NK-92 treated with Interleukin-12 subunit alpha and Interleukin-12 subunit beta, amount 100 ng/mL, for 24 hours (cell line): Measurements from ENCODE around the gene RBPMS2.

Source experiments
- DNase-seq: peaks from one replicate; lab custom pipeline; 2025; lab: John Stamatoyannopoulos, UW

Gene RBPMS2

DNA sequence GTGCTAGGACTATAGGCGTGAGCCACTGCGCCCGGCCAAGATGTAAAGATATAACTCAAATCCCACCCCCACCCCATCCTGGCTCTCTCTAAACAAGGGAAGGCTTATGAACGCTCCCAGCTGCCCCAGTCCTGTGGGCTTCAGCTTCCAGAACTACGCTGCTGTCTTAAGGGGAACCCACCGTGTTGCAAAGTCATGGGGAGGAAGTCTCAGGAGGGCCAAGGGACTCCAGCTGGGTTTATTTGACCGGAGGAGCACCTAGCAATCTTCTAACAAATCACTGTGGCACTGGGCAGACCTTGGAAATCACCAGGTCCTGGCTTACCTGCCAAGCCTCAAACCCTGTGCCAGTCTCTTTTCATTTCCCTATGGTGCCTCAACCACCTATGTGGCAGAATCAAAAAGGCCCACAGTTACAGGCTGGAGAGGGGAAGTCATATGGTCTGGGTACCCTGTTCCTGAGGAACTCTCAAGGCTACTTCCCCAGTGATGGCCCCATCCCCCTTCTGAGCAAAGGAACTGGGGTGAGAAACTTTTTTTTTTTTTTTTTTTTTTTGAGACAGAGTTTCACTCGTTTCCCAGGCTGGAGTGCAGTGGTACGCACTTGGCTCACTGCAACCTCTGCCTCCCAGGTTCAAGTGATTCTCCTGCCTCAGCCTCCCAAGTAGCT is 83.4 kb downstream of the RBPMS2 start:
- no peak for DNase-seq

DNA sequence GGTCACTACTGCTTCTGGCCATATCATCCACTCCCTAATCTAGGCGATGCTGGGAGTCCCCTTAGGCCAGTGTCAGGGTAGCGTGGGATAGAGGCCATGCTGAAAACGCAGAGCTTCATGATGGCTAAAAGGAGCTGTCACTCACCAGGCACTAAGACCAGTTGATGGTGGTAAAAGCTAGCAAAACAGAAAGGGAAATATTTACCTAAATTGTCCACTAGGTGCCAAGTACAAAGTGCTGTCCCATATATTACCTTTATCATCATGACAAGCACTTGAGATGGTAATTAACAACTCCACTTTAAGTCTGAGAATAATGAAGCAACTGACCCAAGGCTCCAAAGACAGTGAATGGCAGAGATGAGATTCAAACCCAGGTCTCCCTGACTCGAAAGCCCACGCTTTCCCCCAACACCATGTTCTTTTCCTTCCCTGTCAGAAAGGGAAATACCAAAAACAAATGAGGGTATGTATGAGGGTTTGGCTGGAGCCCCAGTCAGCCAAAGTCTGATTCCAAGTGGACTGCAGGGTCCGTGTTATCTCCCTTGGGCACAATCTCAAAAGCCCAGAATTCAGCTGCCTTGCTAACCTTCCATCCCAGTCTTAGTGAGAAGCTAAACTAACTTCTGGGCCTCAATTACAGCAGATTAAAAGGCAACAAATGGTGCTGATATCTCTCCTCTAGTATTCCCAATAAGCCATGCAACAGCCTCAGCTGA is 84.7 kb downstream of the RBPMS2 start:
- DNase-seq = no peak

DNA sequence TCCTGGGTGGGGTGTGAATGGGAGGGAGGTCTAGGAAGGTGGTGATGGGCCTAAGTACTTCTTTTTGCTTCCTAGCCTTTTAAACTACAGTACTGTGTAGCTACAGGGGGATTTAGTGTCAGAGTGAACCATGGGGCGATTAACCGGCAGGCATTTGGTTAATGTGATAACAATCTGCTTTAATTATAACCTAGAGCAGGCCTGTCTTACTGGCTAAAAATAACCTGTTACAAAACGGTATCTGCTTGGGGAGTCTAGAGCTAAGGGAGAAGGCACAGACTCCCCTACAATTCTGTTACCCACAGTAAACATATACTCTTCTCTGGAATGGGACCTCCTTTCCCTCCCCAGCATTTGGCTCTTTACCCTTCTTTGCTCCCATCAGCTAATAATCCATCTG is 85.4 kb downstream of the RBPMS2 start:
- no peak for DNase-seq
